HG02973 (cell line): ENCODE measurements around the gene CDKAL1.
"Not testable (repeated sequence)": the region's sequence is repeated elsewhere in the genome, so short reads cannot be mapped to it uniquely, and the experiment has no call there.

Experiments
- ATAC-seq: cut with Tn5 transposase; IDR thresholded peaks from one replicate; pipeline ENCODE4 v1.9.1; 2021; ENCODE audit warnings: moderate library complexity; ENCODE audit not compliant: unreplicated experiment

Gene CDKAL1

DNA sequence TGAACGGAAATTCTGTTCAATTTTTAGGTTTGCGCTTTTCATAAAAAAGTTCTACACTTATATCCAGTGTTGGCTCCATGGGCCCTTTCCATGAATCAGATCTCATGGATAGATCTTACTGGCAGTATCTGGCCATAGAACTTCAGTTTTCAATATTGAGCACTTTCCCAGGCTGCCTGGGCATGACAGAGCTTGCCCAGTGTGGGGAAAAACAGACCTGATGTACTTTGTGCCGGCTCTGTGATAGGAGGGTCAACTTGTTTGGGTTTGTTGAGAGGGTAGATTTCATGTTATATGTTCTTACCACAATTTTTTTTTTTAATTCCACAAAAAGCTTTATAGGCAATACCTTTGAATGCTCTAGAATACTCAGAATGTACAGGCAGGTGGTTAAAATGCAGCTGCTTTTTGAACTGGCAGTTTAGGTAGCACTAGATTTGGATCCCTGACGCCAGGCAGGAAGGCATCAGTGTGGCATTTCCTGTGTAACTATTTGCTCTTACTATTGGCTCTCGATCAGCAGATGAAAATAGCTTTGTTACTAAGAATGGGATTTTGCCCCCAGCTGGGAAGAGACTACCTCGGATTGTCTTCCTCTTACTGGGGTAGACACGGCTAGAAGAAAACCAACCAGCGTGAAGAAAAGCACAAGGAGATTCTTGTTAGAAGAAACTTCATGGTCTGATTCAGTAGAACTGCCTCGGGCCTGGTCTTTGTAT is 654.4 kb downstream of the CDKAL1 start:
- no peak for ATAC-seq

DNA sequence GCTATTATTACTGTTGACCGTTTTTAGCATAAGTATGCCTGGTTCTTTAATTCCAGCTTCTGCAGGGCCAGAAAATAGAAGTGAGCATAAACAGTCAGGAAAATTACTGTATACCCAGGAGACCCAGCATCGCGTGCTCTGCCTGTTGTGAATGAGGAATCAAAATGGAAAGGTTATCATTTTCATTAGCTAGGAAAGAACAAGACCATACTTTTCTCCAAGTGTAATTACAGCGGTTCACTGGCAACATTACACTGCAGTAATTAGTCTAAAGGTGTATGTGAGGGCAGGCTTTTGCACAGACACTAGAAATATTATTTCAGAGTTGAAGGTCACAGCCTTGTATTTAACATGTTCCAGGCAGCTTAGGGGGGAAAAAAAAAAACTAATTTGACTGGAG is 655.5 kb downstream of the CDKAL1 start:
- ATAC-seq: no peak

DNA sequence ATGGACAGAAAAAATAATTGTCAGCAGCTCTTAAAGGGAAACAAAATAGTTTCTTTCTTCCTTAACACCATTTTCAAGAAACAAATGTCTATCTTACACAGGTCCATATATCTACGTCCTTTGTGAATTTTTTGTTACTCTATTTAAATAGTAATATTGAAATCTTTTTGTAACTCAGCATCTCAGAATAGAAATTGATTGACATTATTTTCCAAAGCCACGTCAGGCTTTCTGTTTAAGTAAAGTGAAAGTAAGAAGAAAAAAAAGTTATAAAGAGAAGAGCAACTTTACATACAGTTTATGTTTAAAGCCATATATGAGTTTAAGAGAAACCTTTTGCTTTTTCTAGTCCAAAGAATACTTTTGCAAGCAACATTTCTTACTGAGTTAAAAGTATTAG is 656.4 kb downstream of the CDKAL1 start:
- no peak for ATAC-seq

DNA sequence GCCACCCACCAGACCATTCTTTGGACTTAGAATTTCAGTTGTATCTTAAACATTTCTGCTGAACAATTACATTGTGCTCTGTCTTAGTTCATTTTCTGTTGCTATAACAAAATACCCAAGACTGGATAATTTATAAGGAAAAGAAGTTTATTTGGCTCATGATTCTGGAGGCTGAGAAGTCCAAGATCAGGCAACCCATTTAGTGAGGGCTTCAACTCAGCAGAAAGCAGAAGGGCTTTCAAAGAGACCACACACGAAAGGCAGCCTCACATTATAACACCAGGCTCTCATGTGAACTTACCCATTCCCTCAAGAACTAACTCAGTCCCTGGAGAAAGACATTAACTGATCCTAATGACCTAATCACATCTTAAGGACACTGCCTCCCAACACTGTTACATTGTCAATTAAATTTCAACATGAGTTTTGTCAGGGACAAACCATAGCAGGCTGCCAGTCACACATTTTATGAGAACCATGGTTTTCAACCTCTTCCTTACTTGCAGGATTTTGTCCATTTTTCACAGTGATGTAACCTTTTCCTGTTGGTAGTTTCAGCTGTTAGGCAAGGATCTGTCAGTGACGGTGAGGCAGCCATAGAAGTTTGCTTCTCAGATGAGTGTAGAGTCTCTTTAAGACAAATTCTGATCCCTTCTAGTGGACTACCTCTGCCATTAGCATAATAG is 659.7 kb downstream of the CDKAL1 start:
- ATAC-seq: no peak

DNA sequence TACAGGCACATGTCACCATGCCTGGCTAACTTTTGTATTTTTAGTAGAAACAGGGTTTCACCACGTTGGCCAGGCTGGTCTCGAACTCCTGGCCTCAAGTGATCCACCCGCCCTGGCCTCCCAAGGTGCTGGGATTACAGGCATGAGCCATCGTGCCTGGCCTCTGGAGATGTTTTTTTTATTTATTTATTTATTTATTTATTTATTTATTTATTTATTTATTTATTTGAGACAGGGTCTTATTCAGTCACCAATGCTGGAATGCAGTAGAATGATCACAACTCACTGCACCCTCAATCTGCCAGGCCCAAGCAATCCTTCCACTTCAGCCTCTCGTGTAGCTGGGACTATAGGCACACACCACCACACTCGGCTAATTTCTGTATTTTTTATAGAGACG is 661.0 kb downstream of the CDKAL1 start:
- ATAC-seq: not testable (repeated sequence)

DNA sequence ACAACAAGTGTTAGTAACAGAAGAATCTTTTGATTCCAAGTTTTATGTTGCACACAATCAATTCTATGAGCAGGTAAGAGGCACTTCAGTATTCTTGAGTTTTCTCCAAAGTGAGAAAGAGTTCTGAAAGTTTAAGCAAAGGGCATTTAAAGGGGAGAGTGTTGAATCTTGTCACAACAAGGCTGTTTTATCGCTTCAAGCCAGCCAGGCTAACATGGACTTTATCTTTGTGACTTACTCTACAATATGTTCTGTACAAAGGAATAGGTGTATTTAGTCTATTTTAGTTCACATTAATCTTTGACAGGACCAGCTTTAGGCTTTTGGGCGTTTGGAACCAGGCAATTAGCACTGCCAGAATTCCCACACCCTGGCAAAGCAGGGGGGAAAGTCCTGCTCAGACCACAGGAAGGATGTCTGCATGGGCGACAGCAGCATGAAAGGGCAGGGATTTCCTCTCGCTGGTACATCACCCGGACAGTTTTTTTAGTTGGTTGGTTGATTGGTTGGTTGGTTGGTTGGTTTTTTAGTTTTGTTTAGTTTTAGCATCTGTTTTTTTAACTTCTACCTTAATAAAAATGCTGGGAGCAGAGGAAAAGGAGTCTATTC is 663.9 kb downstream of the CDKAL1 start:
- no peak for ATAC-seq

DNA sequence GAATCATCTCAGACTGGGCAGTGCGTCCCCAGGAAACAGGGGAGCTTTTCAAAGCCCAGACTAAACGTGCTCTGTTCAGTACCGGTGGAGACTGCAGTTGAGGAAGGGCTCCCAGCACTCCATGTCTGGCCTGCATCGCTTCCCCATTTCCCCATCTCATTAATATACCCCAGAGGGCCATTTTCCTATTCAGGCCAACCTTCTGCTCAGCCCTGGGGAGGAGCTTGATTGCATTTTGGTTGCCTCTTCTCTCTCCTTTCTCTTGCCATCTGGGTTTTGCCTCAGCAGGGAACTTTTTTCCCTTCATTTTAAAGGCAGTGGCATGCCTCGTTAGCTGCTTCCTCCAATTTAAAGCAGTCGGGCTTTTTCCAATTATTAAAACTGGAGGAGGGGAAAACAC is 665.0 kb downstream of the CDKAL1 start:
- ATAC-seq: no peak

DNA sequence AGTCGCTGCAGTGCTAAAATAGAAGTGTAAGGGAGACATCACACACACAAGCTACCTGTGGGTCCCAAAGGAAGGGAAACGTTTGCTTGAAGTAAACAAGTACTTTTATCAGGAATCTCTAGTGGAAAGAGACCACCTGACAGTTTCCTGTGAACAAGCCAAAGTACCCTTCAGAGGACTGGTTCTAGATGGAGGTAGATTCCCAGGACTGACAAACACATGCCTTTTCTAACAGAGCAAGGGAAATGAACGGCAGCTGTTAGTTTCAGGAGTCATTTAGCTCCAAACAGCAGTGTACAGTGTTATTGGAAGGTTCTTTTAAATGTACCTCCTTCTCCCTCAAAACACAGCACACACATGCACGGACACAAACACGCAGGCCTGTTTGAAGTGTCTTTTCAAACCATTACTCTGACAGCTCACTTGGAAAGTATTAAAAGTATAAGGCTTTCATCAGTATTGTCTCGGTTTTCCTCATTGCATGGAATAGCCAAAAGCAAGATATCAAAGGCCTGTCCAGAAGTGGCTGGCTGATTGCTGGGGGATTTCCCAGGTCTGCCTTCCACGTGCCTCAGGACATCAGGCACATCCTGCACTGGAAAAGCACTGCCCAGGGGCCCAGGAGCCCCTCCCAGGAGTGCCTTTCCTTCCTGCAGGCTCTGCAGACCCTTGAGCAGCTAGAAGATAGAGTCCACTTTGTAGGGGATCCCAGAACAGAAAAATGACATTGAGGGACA is 666.0 kb downstream of the CDKAL1 start:
- ATAC-seq: no peak

DNA sequence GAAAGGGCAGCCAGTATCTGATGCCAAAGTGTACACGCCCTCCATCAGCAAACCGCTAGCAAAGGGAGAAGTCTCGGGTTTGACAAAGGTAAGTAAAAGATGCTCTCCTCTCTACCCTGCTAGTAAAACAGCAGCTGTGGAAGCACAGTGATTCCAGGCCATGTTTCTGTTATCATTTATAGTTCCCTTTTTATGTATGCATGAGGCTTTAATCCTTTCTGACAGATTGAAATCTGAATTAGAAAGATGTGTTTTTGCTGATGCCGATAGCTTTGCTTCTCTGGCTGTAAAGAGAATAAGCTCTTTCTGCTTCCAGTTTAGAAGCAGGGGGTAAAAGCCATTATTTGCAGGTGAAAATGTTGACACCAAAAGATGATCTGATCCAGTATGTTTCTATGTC is 666.9 kb downstream of the CDKAL1 start:
- ATAC-seq: no peak

DNA sequence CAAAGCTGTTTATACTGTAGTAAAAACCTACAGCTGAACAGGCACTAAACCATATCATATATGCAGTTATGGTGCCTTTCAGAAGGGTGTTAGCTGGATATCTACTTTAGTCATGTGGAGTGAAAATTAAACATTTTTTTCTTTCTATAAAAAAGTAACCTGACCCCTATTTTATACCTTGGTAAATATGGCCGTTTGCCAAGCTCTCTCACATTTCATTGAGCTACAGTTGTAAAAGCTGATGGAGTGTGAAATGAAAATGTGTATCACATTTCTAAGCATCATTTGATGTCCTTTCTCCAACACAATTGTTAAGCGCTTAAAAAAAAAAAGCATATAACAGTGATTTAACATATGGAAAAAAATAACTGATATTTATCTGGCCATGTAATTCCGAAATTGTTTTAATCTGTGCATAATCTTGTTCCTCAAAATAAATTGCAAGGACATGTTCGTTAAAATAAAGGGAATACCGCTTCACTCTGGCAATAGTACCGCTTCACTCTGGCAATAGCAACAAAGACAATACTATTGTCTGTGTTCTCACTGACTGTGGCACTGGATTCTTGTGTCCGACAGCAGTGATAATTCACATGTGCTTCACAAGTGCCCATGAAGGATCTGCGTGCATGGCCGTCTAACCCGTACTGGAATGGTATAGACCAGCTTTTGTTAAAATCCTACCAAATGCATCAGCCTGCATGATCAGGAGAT is 667.5 kb downstream of the CDKAL1 start:
- no peak for ATAC-seq

DNA sequence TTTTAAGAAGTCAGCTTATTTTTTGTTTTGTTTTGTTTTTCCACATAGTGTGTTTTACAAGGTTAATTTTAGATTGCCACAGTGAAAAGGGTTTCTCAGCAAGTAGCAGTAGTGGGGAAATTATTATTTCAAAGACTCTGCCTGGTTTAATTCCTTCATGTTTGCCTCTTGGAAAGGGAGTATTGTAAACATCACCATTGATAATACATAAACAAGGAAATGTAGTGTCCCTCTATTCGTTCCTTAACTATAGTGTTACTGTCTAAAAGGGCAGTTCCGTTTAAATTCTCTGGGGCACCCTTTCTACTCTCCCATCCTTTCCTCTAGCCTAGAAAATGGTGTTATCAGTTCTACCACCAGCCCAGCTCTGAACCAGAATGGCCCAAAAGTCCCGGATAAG is 668.3 kb downstream of the CDKAL1 start:
- ATAC-seq: no peak

DNA sequence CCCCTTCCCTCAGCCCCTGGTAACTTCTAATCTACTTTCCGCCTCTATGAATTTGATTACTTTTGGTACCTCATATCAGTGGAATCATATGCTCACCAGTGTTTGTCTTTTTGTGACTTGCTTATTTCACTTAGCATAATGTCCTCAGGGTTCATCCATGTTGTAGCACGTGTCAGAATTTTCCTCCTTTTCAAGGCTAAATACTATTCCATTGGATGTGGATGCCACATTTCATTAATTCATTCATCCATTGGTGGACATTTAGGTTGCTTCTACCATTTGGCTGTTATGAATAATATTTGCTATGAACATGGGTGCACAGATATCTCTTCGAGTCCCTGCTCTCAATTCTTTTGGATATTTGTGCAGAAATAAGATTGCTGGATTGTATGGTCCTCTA is 670.7 kb downstream of the CDKAL1 start:
- ATAC-seq: no peak

DNA sequence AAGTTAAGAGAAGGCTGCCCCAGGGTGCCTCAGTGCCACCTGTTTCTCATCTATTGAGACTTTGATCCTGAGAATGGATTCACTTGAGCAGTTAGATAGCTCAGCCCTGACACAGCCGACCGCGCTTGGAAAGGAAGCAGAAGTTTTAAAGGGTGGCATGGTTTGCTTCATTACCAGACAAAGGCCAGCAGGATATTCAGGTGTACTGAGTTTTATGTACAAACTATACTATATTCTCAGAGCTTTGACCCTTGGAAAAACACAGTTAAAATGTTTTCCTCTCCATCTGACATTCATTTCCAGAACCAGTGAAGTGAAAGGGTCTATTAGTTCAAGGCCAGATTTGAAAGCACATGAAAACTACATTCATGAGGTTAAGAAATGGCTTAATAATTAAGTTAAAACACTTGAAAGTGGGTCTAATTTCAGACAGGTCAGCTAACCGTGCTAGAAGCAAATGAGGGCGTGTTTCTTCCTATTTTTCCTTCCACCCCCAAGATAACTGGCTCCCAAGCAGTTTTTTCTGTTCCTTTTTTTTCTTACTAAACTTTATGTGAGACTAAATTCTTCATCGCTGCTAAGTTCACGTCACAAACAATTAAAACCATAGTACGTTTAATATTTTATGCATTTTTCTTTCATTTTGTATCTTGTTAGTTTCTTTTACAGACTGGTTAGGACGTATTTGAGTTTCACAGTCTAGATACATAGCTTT is 674.0 kb downstream of the CDKAL1 start:
- ATAC-seq: no peak

DNA sequence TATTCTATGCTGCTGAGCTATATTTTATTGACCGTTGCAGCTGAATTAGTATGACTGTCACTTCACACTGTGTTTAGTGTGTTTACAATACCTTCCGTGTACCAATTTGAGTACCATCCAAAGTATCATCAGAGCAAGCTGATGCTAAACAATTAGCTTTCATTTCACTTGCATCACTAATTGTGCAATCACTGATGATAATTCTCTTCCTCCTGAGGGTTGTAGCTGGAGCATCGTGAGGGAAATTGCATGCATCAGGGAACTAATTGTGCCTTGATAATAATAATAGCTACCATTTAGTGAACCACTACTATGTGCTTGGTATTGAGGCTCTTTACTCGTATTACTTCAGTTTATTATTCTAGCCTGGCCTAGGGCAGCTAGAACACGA is 674.5 kb downstream of the CDKAL1 start:
- ATAC-seq: no peak

DNA sequence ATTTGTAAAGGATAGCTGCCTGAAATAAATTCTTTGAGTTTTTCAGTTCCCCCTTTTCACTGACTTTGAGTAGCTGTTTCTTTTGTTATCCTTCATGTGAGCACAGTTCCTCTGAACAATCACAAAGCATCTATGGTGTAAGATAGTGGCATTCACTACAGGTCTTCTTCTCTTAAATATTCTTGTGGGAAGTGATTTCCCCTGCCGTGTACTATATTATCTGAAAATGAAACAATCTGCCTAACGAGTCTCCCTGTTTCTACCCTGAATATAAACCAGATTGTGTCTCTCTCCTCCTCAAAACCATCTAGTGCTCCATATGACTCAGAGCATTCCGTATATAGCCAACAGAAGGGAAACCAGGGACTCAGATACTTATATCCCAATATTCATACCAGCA is 679.2 kb downstream of the CDKAL1 start:
- peak; percentile 55 for ATAC-seq

DNA sequence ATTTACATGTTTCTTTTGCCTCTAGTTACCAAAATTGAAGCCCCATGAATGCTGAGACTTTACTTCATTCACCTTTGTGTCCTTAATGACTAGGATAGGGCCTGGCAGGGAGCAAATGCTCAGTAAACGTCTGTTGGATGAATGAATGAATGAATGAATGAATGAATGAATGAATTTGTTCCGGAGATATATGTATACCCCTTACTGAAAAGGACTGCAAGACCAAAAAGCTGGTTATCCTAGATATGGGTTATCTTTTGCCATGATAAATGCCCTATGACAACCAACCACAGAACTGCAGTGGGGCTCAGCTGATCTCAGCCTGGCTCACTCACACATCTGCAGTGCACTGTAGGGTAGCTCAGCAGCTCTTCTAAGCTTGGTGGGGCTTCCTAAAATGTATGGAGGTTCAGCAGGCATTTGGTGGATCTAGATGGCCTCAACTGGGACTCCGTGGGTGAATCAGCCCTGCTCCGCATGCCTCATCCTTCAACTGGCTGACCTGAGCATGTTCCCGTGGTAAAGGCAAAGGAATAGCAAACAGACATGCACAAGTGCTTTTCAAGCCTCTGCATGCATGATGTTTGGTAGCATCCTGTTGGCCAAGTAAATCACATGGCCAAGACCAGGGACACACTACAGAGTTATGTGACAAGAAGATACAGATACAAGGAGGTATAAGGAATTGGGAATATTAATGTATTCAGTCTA is 680.6 kb downstream of the CDKAL1 start:
- no peak for ATAC-seq

DNA sequence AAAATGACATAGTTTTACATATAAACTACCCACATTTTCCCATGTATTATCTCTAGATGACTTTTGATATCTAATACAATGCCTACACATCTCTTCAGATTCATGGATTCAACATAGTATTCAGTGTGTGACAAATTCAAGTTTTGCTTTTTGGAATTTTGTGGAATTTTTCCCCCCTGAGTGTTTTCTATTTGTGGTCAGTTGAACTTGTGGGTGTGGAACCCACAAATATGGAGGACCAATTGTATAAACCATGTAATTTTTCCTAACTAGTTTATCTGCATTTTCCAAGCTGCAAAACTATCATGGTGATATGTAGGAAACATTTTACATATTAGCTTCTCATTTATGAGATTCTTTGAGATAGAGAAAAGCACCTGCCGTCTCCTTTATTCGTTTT is 685.0 kb downstream of the CDKAL1 start:
- ATAC-seq: no peak

DNA sequence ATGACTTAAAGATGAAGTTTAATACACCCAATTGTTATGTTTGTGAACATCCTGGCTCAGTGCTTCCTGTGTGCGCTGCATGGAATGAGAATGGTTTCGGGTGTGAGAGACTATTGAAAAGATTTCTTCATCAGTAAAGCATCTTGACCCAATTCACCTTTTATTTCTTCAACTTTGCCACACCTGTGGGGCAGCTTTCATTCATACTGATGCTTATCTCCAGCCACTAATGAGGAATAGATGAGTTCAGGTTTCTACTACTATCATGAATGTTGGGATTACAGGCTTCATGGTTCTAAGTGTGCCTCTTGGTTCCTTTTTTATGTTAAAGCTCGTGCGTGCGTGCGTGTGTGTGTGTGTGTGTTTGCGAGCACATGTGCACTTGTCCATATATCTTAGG is 685.6 kb downstream of the CDKAL1 start:
- no peak for ATAC-seq

DNA sequence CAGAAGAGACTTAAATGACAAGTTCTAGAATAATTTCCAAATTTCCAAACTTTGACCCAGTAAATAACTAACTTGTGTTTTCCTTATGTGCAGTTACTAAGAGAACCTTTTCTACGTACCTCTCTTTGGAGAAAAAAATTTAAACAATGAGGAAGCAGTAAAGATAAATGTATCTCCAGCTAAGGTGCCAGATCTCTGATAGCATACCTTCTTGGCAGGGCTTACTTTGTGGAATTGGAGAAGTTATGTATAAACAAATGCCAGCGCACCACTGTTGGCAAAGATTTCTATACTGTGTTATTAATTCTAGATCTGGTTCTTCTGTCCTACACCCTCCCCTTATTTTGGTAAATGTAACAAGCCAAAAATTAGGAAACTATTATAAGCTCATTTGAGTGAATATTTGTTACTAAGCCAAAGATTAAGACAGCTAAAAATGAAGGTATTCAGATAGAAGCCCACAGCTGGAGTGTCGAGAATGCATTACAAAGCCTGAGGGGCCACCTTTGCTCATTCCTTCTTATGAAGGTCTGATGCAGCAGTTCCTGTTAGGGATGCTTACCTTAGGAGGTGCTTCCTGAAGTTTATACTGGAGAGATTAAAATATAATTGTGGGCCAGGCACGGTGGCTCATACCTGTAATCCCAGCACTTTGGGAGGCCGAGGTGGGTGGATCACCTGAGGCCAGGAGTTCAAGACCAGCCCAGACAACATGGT is 686.2 kb downstream of the CDKAL1 start:
- ATAC-seq: no peak
